PC-3 (cell line): ENCODE measurements around the gene OR6B2. TPM values are rescaled to one million over a fixed set of nuclear protein-coding genes. Genes with fewer than 3 reads are reported as not detected.

Experiments used
- ATAC-seq: fragments of 200-7000 bp; cut with Tn5 transposase; 2 replicates; pipeline ENCODE4 v1.9.1; 2020; ENCODE audit warnings: mild to moderate bottlenecking, moderate library complexity
- BruUV-seq: library from RNA; stranded (reverse); fragments of 400-500 nt; replicated peaks from 2 replicates; lab custom pipeline; 2021; lab: Mats Ljungman, UMichigan
- CTCF ChIA-PET: fragments of 300-600 bp; sonication (Branson Sonifier 250); formaldehyde crosslinking; loops from one replicate; lab custom pipeline; 2022; ENCODE audit warnings: antibody characterized with exemption; lab: Charles Lee
- POLR2A ChIA-PET: fragments of 300-600 bp; sonication (Branson Sonifier 250); formaldehyde crosslinking; loops from one replicate; lab custom pipeline; 2022; ENCODE audit warnings: antibody characterized with exemption; ENCODE audit not compliant: unreplicated experiment; lab: Charles Lee
- DNase-seq: peaks from one replicate; pipeline ENCODE4 v3.0.0-alpha.2; 2015
- H2AFZ ChIP-seq: fragments of 300-600 bp; sonication (generic); 2 replicates; pipeline ENCODE4 v1.6.0; 2016; ENCODE audit warnings: antibody characterized with exemption, low read length
- H3F3A ChIP-seq: fragments of 300-600 bp; sonication (generic); one replicate; pipeline ENCODE4 v1.6.0; 2017; ENCODE audit warnings: antibody characterized with exemption, low read length, control low read depth, mild to moderate bottlenecking; ENCODE audit not compliant: unreplicated experiment
- H3K27ac ChIP-seq: fragments of 300-600 bp; sonication (generic); 2 replicates; pipeline ENCODE4 v1.5.1; 2016; ENCODE audit warnings: mild to moderate bottlenecking, low read length
- H3K27me3 ChIP-seq: fragments of 300-600 bp; sonication (generic); 2 replicates; pipeline ENCODE4 v1.6.1; 2016; ENCODE audit warnings: low read length, mixed read lengths
- H3K36me3 ChIP-seq: fragments of 300-600 bp; sonication (generic); 2 replicates; pipeline ENCODE4 v1.6.1; 2016; ENCODE audit warnings: low read depth, mixed run types, low read length, mixed read lengths
- H3K4me1 ChIP-seq: fragments of 300-600 bp; sonication (generic); 2 replicates; pipeline ENCODE4 v1.5.1; 2016; ENCODE audit warnings: low read length; ENCODE audit not compliant: insufficient read depth
- H3K4me2 ChIP-seq: fragments of 300-600 bp; sonication (generic); 2 replicates; pipeline ENCODE4 v1.6.0; 2016; ENCODE audit warnings: low read length
- H3K4me3 ChIP-seq: fragments of 300-600 bp; sonication (generic); 2 replicates; pipeline ENCODE4 v1.5.1; 2016; ENCODE audit warnings: mild to moderate bottlenecking, low read length, mixed read lengths
- H3K79me2 ChIP-seq: fragments of 300-600 bp; sonication (generic); 2 replicates; pipeline ENCODE4 v1.6.1; 2017; ENCODE audit warnings: low read length, mixed read lengths
- H3K9ac ChIP-seq: fragments of 300-600 bp; sonication (generic); 2 replicates; pipeline ENCODE4 v1.6.0; 2016; ENCODE audit warnings: mild to moderate bottlenecking, low read length
- H3K9me2 ChIP-seq: fragments of 300-600 bp; sonication (generic); replicated peaks from 2 replicates; pipeline ENCODE4 v1.6.1; 2016; ENCODE audit warnings: mixed run types, low read length, mixed read lengths
- H3K9me3 ChIP-seq: fragments of 300-600 bp; sonication (generic); 2 replicates; pipeline ENCODE4 v1.6.1; 2016; ENCODE audit warnings: low read length, mixed read lengths
- H4K20me1 ChIP-seq: fragments of 300-600 bp; sonication (generic); 2 replicates; pipeline ENCODE4 v1.6.1; 2016; ENCODE audit warnings: low read length, mixed read lengths
- EZH2 ChIP-seq: fragments of 300-600 bp; sonication (generic); IDR thresholded peaks from one replicate; pipeline ENCODE4 v1.6.1; 2017; ENCODE audit warnings: antibody characterized with exemption, mild to moderate bottlenecking, low read length; ENCODE audit not compliant: unreplicated experiment
- EZH2phosphoT487 ChIP-seq: fragments of 300-600 bp; sonication (generic); IDR thresholded peaks from 2 replicates; pipeline ENCODE4 v1.6.1; 2018; ENCODE audit warnings: mild to moderate bottlenecking, antibody characterized with exemption, low read length, borderline replicate concordance
- intact Hi-C: fragments of 100-400 bp; cut with micrococcal nuclease; formaldehyde crosslinking; loops from 2 replicates; pipeline ENCODE4 v1.9.0; 2023
- total RNA-seq: library from RNA; depleted of rRNA; stranded (reverse); fragments of >200 nt; gene quantifications from 2 replicates; pipeline ENCODE4 v1.2.3, GENCODE V29; 2014
- TF ChIP-seq, protein P1 (sequence below): fragments of 300-600 bp; sonication (generic); conservative IDR thresholded peaks from 2 replicates; pipeline ENCODE4 v1.5.1; 2017; ENCODE audit warnings: antibody characterized with exemption, low read depth, mild to moderate bottlenecking, low read length

OR6B2 gene
- total RNA-seq, 1 experiment from 2014 or later: not detected

DNA sequence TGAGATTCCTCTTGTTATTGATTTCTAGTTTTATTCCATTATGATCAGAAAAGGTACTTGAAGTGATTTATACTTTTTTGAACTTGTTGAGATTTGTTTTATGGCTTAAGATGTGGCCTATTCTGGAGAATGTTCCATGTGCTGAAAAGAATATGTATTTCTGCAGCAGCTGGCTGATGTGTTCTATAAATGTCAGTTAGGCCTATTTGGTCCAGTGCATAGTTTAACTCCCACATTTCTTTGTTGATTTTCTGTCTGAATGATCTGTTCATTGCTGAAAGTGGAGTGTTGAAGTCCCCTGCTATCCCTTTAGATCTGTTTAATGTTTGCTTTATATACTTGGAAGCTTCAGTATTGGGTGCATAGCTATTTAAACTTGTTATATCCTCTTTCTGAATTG lies 7.1 kb upstream of the OR6B2 start:
- no TSS peak for BruUV-seq
- H3K36me3 ChIP-seq: no peaks in the 10 kb centered on the region
- DNase-seq (no peak), ATAC-seq (no peak)
- H4K20me1 ChIP-seq: no peaks in the 10 kb centered on the region
- no peak for TF ChIP-seq EZH2phosphoT487
- no peak for TF ChIP-seq EZH2
- TF ChIP-seq, protein P1, sequence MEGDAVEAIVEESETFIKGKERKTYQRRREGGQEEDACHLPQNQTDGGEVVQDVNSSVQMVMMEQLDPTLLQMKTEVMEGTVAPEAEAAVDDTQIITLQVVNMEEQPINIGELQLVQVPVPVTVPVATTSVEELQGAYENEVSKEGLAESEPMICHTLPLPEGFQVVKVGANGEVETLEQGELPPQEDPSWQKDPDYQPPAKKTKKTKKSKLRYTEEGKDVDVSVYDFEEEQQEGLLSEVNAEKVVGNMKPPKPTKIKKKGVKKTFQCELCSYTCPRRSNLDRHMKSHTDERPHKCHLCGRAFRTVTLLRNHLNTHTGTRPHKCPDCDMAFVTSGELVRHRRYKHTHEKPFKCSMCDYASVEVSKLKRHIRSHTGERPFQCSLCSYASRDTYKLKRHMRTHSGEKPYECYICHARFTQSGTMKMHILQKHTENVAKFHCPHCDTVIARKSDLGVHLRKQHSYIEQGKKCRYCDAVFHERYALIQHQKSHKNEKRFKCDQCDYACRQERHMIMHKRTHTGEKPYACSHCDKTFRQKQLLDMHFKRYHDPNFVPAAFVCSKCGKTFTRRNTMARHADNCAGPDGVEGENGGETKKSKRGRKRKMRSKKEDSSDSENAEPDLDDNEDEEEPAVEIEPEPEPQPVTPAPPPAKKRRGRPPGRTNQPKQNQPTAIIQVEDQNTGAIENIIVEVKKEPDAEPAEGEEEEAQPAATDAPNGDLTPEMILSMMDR: no peak
- no peaks in the 10 kb centered on the region for H3K9me2 ChIP-seq
- POLR2A ChIA-PET: interaction anchor here (0.7 kb wide), 1 partner anchor 52 kb away, joined by 3 read pairs; no protein-coding TSS in a partner anchor
- no peaks in the 10 kb centered on the region for H3K4me1 ChIP-seq
- H3K9ac ChIP-seq: no peak overlapping the region
- H3K27me3 ChIP-seq: peaks cover 93% of the 10 kb centered on the region
- CTCF ChIA-PET: no interaction called here
- no peak overlapping the region for H3K4me3 ChIP-seq
- no peaks in the 10 kb centered on the region for H3K9me3 ChIP-seq
- no peak overlapping the region for H3K4me2 ChIP-seq
- H3K79me2 ChIP-seq: no peaks in the 10 kb centered on the region
- intact Hi-C loops: no loop called here
- no peaks in the 10 kb centered on the region for H3F3A ChIP-seq
- H2AFZ ChIP-seq: no peak overlapping the region
- no peak overlapping the region for H3K27ac ChIP-seq

DNA sequence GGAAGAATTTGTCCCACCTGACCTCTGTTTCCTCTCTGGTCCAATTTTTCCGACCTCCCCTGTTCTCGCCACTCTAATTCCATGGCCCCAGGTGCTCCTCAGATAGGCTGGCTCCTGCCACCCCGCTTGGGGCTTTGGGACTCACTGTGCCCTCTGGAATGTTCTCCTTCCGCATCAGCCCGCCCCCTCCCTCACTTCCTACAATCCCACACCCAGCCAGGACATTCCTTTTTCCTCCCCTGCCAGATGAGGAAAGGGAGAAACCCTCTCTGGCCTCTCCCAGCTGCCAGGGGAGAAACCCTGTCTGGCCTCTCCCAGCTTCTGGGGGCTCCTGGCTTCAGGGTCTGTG lies 3.1 kb upstream of the OR6B2 start:
- Histone ChIP-seq H3K36me3 (no peaks in the 10 kb centered on the region), H3K27me3 (peaks cover 77% of the 10 kb centered on the region), H3K27ac (no peak overlapping the region), H3F3A (no peaks in the 10 kb centered on the region), H3K9me3 (no peaks in the 10 kb centered on the region), H3K9ac (no peak overlapping the region), H3K4me3 (no peak overlapping the region), H3K4me2 (no peak overlapping the region), H4K20me1 (no peaks in the 10 kb centered on the region), H3K9me2 (no peaks in the 10 kb centered on the region), H3K79me2 (no peaks in the 10 kb centered on the region), H2AFZ (no peak overlapping the region), H3K4me1 (no peaks in the 10 kb centered on the region)
- DNase-seq (no peak), ATAC-seq (no peak)
- TF ChIP-seq, protein P1: no peak
- no peak for TF ChIP-seq EZH2
- POLR2A ChIA-PET: no interaction called here
- no TSS peak for BruUV-seq
- CTCF ChIA-PET: no interaction called here
- intact Hi-C loops: no loop called here

DNA sequence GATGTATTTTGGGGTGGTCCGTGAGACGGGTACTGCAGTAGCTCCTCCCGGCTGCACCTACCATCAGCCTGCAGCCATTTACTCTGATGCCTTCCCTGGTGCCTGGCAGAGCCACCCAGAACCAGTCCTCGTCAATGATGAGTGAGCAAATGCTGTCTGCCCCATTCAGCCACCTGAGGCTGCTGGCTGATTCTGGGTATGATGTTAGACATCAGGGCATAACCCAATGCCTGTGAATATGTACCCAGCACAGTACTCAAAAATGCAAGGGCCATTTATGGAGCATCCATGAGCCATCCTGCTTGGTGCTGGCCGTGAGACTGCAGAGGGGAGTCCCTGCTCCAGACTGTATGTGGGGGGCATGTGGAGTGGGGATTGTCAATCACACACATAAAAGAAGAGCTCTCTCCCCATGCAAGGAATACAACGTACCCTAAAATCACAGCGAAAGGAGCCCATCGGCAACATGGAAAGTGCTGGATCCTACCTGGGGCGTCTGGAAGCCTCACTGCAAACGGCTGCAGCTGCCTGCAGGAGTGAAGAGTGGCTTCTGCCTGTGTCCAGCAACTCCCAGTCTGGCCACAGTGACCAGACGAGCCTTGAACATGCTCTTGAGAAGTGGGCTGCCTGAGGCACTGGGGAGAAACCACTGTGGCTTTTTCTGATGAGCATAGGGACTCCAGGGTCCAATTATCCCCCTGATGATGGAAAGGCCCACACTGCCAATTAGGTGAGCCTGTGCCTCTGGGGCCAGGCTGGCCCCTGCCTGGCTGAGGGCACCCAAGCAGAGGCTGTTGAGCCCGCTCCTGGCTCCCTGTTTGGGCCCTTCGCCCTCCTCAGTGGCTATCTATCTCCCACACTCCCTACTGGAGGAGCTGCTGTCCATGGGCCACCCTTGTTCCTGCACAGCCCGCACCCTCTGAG lies 2.4 kb upstream of the OR6B2 start:
- no peak overlapping the region for H3K27ac ChIP-seq
- intact Hi-C loops: no loop called here
- no peak overlapping the region for H3K4me3 ChIP-seq
- TF ChIP-seq EZH2 (no peak), EZH2phosphoT487 (no peak)
- TF ChIP-seq, protein P1: no peak
- POLR2A ChIA-PET: no interaction called here
- H3K27me3 ChIP-seq: peaks cover 70% of the 10 kb centered on the region
- ATAC-seq: no peak
- DNase-seq: no peak
- H3K36me3 ChIP-seq: no peaks in the 10 kb centered on the region
- no peaks in the 10 kb centered on the region for H3F3A ChIP-seq
- H3K4me1 ChIP-seq: no peaks in the 10 kb centered on the region
- H3K9ac ChIP-seq: no peak overlapping the region
- no peak overlapping the region for H3K4me2 ChIP-seq
- no peaks in the 10 kb centered on the region for H3K79me2 ChIP-seq
- CTCF ChIA-PET: no interaction called here
- no peak overlapping the region for H2AFZ ChIP-seq
- no peaks in the 10 kb centered on the region for H3K9me3 ChIP-seq
- H4K20me1 ChIP-seq: no peaks in the 10 kb centered on the region
- no peaks in the 10 kb centered on the region for H3K9me2 ChIP-seq
- no TSS peak for BruUV-seq
